ENCODE results near the gene BRPF1. TPM values are rescaled to one million over a fixed set of nuclear protein-coding genes. Genes with fewer than 3 reads are reported as not detected.
A peak's percentile ranks its signal among the peaks of the same experiment; 100 is the strongest.

Gene BRPF1
- total RNA-seq, 1 donor from 2014 or later: 44.6 TPM

- Mint-ChIP-seq H3K27me3 (ENCODE audit: insufficient read depth) (no peaks in the 10 kb centered on the region), H3K4me3 (peak overlapping the region; percentile 99), H3K27ac (peak overlapping the region; percentile 100), H3K4me1 (ENCODE audit: low read depth) (peaks cover 54% of the 10 kb centered on the region), H3K9me3 (no peaks in the 10 kb centered on the region), H3K36me3 (ENCODE audit: low read depth) (peaks cover 51% of the 10 kb centered on the region)
- intact Hi-C loops (cut with micrococcal nuclease): loop anchor here (1.0 to 5.0 kb wide), 8 partner anchors 52 to 831 kb away; partner anchors contain the start of genes BRK1, CRELD1, EMC3 and PRRT3
- peak; percentile 22 for DNase-seq (ENCODE audit: low spot score)
Observed at GRCh38 chr3:9793161-9793781, 61.7 kb downstream of the BRPF1 start.

GRCh38 chr3:9794400-9794799, 62.9 kb downstream of the BRPF1 start:
- Mint-ChIP-seq H3K27ac (peak overlapping the region; percentile 77), H3K36me3 (ENCODE audit: low read depth) (peaks cover 48% of the 10 kb centered on the region), H3K4me3 (peak overlapping the region; percentile 99), H3K27me3 (ENCODE audit: insufficient read depth) (no peaks in the 10 kb centered on the region), H3K9me3 (no peaks in the 10 kb centered on the region), H3K4me1 (ENCODE audit: low read depth) (peaks cover 54% of the 10 kb centered on the region)
- intact Hi-C loops (cut with micrococcal nuclease): loop anchor here (5.0 kb wide), 2 partner anchors 158 to 832 kb away; partner anchors contain the start of genes PRRT3 and RAD18
- DNase-seq (ENCODE audit: low spot score): no peak

- H3K4me1 Mint-ChIP-seq (ENCODE audit: low read depth): peaks cover 50% of the 10 kb centered on the region
- H3K27me3 Mint-ChIP-seq (ENCODE audit: insufficient read depth): no peaks in the 10 kb centered on the region
- H3K27ac Mint-ChIP-seq: peak overlapping the region; percentile 73
- H3K9me3 Mint-ChIP-seq: no peaks in the 10 kb centered on the region
- no peak for DNase-seq (ENCODE audit: low spot score)
- H3K36me3 Mint-ChIP-seq (ENCODE audit: low read depth): peaks cover 50% of the 10 kb centered on the region
- peak overlapping the region; percentile 99 for H3K4me3 Mint-ChIP-seq
- intact Hi-C loops (cut with micrococcal nuclease): no loop called here
Observed at GRCh38 chr3:9795207-9795606, 63.7 kb downstream of the BRPF1 start.

GRCh38 chr3:9797196-9797945, 65.8 kb downstream of the BRPF1 start:
- Mint-ChIP-seq H3K27me3 (ENCODE audit: insufficient read depth) (no peaks in the 10 kb centered on the region), H3K4me3 (no peak overlapping the region), H3K36me3 (ENCODE audit: low read depth) (peaks cover 49% of the 10 kb centered on the region), H3K27ac (peak overlapping the region; percentile 52), H3K9me3 (no peaks in the 10 kb centered on the region), H3K4me1 (ENCODE audit: low read depth) (peaks cover 32% of the 10 kb centered on the region)
- intact Hi-C loops (cut with micrococcal nuclease): no loop called here
- DNase-seq (ENCODE audit: low spot score): no peak

Other genes starting within 250 kb of the BRPF1 start
- gene LHFPL4, start 177.9 kb upstream of the BRPF1 start, total RNA-seq: not detected in 2 replicates
- gene MTMR14, start 82.2 kb upstream of the BRPF1 start, total RNA-seq: 42.9 and 46.9 TPM in 2 replicates
- gene CPNE9, start 27.9 kb upstream of the BRPF1 start, total RNA-seq: 0.93 TPM in 1 of 2 replicates, not detected in the other
- 40.2 and 40.6 TPM in 2 replicates for gene OGG1, start 18.2 kb downstream of the BRPF1 start, total RNA-seq
- 55.0 and 57.8 TPM in 2 replicates for gene CAMK1, start 38.2 kb downstream of the BRPF1 start, total RNA-seq
- 63.4 and 63.6 TPM in 2 replicates for gene TADA3, start 60.7 kb downstream of the BRPF1 start, total RNA-seq
- gene ARPC4, start 61.3 kb downstream of the BRPF1 start, total RNA-seq: 268 and 273 TPM in 2 replicates
- 26.5 and 33.6 TPM in 2 replicates for gene TTLL3, start 78.5 kb downstream of the BRPF1 start, total RNA-seq
- 79.2 and 79.5 TPM in 2 replicates for gene RPUSD3, start 112.3 kb downstream of the BRPF1 start, total RNA-seq
- gene CIDEC, start 148.5 kb downstream of the BRPF1 start, total RNA-seq: not detected in 2 replicates
- gene JAGN1, start 158.9 kb downstream of the BRPF1 start, total RNA-seq: 42.4 and 46.3 TPM in 2 replicates
- 3.2 and 3.5 TPM in 2 replicates for gene IL17RE, start 171.1 kb downstream of the BRPF1 start, total RNA-seq
- gene IL17RC, start 185.4 kb downstream of the BRPF1 start, total RNA-seq: 0.64 and 0.83 TPM in 2 replicates
- 18.7 and 20.6 TPM in 2 replicates for gene CRELD1, start 202.1 kb downstream of the BRPF1 start, total RNA-seq
- gene PRRT3, start 220.7 kb downstream of the BRPF1 start, total RNA-seq: 16.4 and 16.8 TPM in 2 replicates

All from activated T-helper 1 cell treated with anti-CD3 and anti-CD28 coated beads, Interleukin-12 subunit alpha, Interleukin-12 subunit beta, Interleukin-2, Interleukin-4 antibody, amounts not matched to agents 30 ng/mL and 10 ng/mL and 1 ng/mL, durations not matched to agents 14 hours and 24 hours and 36 hours (primary cell).